RCC 7860 (cell line): ENCODE measurements around the gene POLR3A.
A peak's percentile ranks its signal among the peaks of the same experiment; 100 is the strongest.
"Not testable (repeated sequence)": the region's sequence is repeated elsewhere in the genome, so short reads cannot be mapped to it uniquely, and the experiment has no call there.

Source experiments
- DNase-seq: peaks from one replicate; pipeline ENCODE4 v3.0.0-alpha.2; 2015; ENCODE audit warnings: low spot score
- FAIRE-seq: peaks from 2 replicates; lab custom pipeline; 2012; peaks lifted over from hg19 to GRCh38; lab: Jason Lieb, UNC

Gene POLR3A

DNA sequence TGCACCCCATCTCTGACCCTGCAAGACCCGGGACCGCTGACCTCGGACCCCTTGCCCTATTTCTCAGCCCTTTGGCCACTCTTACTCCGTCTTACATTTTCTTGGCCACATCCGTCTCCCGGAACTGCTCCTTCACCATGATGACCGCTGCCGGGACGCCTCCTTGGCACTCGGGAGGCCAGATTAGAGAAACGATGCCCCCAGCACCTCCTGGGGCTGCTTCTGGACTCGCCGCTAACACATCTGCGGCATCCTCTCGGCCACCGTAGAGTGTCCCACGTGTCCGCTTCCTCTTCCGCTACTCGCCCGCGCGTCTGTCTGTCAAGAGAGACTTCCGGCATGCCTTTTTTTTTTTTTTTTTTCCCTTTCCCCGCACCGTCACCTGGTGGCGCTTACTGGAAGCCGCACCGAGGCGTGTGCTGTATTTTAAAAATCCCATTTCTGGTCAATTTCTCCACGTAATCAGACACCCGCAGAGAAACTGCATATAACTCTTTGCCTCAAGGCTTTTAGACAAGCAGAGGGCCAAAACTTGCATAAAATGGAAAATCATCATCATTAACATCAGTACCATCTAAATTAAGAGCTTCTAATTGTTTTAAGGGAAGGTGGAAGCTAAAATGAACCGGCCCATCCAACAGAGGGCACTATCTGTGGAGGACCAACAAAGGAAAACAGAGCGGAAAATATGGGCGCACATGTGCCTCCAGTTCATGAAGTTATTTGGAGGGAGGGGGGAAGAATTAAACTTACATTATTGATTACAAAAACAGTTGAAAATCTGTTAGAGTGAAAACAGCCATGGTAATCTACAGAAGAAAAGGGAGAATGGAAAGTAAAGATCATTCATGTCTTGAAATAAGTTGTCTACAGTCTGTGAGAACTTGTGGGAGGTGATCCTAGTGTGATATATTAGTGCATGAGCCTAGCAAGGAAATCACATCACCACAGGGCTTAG is at the start of gene POLR3A:
Gene POLR3A (minus strand): TSS at position 247 of the 958 bp plus-strand sequence. CDS start 108 bp downstream, at position 139.
- FAIRE-seq (peak; percentile 60), DNase-seq (peak; percentile 92)

DNA sequence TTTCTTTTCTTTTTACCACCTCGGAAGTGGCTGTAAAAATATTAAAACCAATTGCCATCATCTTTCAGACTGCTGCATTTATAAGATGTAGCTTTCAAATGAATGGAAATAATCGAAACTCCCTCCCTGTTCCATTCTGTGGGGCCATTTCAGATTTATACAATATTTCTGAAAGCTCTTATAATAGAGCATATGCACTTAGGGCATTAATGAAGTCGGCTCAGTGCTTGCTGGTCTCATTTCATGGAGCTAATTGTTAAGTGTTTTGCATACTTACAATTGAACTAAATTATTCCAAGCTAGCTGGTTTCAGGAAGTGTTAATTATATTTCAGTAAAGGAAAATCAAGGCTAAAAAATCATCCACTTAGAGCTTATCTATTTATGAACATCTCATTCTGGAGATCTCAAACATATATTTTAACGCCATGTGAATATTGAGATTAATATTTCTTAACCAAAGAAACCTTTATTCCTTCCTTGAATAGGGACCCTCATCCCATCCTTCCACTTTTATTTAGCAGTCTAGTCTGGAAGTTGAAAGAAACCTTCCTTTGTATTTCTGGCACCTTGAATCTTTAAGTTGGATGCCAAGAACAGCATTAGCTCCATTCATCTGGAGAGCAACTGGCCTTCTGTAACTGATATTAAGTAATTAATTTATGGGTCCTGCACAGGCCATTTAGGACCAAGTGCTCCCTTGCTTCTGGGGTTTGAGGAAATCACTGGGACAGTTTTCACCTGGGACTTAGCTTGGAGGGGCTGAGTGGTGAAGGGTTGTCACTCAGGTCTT is 49.4 kb upstream of the POLR3A start:
- no peak for FAIRE-seq
- DNase-seq = no peak

DNA sequence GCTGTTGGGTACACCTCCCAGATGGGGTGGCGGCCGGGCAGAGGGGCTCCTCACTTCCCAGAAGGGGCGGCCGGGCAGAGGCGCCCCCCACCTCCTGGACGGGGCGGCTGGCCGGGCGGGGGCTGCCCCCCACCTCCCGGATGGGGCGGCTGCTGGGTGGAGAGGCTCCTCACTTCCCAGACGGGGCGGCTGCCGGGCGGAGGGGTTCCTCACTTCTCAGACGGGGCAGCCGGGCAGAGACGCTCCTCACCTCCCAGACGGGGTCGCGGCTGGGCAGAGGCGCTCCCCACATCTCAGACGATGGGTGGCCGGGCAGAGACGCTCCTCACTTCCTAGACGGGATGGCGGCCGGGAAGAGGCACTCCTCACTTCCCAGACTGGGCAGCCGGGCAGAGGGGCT is 46.5 kb upstream of the POLR3A start:
- FAIRE-seq, DNase-seq: not testable (repeated sequence)

DNA sequence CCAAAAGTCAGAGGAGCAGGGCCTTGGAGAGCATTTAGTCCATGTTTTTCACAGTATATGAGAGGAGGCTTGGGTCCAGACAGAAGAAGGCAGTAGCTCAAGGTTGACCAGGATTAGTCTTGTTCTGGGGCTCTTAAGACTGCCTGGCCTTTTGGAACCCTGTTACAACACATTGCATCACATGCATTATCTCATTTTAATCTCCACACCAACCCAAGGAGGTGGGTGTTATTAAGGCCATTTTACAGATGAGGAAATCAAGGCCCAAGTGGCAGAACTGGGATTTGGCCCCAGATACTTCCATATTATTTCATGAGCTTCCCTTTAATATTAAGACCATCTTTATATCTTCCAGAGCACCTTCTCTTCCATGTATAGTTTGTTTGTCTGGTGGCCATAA is 43.2 kb upstream of the POLR3A start:
- FAIRE-seq (no peak), DNase-seq (no peak)

DNA sequence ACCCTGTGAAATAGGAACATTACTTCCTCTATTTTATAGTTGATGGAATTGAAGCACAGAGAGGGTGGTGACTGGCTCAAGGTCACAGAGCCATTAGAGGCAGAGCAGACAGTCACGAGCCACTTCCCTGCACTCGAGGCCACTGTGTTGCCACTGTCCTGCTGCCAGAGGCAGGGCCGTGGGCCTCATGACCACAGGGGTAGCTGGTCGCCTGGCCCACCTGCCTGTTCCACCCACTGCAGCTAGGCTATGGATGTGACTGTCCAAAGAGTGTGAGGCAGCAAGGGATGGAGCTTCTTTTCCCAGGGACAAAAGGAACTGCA is 42.5 kb upstream of the POLR3A start:
- FAIRE-seq (no peak), DNase-seq (no peak)

DNA sequence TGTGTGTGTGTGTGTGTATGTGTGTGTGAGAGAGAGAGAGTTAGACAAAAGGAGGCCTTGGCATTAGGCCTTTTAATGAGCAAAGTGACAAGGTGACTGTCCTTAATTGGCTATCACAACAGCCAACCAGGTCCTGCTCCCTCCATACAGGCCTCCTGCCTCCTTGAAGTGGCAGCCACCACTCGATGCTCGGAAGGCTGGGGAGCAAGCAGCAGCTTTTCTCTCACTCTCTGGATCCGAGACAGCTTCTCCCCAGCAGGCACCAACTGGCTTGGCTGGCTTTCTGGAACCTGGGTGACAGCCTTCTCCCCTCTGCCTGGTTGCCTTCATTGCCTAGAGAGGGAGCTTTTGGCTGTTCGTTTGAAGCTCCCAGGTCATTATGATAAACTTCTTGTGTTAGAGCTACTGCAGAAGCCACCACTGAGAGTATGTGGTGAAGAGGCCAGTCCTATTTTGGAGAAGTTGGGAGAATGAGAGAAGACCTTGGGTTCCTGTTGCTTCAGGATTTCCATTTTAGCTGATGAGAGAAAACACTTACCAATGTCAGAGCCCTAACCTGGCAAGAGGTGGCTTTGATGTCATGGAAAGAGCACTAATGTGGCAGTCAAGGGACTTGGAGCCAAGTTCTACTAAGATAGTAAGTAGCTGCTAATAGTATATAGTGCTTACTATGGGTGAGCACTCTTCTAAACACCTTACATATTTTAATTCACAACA is 42.0 kb upstream of the POLR3A start:
- no peak for DNase-seq
- no peak for FAIRE-seq

DNA sequence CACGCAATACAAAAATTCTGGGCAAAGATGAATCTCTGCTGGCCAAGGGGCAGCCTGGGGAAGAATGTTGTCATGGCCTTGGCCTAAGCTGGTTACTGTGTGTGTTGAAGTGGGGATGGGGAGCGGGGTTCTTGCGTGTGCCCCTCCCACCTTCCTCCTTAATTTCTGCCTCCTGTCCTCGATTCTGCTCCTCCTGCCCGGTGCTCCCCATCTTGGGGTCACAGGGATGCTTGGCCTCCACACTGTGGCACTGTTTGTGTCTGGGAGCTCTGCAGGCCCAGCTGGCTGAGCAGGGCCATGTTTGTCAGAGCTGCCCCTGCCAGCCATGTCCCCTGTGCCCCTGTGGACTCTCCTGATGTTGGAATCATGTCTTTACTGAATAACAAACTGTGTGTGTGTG is 41.4 kb upstream of the POLR3A start:
- no peak for FAIRE-seq
- DNase-seq = no peak

DNA sequence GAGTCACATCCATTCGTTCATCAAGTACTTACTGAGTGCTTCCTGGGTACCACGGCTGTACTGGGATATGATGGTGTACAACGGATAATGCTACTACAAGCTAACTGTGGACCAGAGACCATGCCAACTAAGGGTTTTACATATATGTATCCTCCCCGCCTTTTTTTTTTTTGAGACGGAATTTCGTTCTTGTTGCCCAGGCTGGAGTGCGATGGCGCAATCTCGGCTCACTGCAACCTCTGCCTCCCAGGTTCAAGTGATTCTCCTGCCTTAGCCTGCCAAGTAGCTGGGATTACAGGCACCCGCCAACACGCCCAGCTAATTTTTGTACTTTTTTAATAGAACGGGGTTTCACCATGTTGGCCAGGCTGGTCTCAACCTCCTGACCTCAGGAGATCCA is 40.7 kb upstream of the POLR3A start:
- not testable (repeated sequence) for FAIRE-seq, DNase-seq

DNA sequence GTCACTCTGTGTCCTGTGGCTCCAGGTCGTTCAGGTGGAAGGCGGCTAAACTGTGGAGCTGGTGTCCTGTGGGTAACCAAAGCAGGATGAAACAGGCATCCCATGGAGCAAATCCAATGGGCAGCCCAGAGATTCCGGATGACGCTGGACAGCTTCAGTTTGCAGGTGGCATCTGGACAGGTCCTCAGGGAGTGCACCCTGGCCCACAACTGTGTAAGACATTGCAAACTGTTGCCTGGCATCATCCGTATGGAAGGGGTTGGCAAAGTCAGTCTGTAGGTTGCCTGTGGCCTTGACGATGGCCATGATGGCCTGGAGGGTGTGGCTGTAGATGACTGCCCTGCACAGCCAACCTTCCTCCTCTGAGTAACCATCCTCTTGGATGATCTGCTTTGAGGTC is 39.8 kb upstream of the POLR3A start:
- no peak for FAIRE-seq
- DNase-seq = no peak

DNA sequence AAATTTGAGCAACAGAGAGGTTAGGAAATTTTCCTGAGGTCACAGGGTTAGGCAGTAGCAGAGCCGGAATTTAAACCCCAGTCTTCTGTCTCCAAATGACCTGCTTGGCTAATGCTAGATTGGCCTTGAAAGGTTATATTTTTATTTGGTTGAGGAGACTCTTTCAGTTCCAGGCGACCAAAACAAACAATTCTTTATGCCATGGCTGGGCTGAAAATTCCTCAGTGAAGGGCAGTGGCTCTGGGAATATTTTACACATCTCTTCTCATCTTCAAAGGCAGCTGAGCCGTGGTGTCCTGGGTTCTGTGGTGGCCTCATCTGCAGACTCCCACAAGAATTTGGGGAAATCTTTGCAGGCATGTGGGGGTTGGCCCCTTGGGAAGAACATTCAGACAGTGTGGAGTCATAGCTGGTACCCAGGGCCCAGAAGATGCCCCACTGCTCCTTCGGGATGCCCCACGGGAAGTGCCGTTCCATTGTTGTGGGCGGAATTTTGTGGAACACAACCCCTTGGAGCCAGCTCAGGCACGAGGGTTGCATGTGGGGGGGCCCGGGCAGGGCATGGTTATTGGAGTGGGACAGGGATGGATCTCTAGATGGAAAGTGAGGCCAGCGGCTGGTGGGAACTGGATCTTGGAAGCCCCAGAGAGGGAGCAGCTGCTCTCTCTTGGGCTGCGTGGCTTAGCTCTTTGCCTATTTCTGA is 37.6 kb upstream of the POLR3A start:
- FAIRE-seq = no peak
- DNase-seq = no peak

DNA sequence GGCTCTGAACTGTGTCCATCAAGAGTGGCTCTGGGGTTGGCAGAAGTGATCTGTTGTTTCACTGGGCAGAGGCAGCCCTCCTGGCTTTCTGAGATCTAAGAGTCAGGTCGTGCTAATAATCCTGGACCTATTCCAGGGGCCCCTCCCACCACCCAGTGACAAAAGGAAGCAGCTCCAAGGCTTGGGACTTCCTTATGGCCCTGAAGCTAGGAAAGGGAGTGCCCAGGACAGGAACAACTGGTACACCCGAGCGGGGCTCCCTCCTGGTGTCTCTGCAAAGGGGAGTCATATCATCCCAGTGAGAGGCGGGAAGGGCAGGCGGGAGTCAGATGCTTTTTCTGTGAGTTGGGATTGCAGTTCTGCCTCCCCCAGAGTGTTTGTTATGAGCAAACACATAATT is 36.7 kb upstream of the POLR3A start:
- FAIRE-seq (no peak), DNase-seq (no peak)

DNA sequence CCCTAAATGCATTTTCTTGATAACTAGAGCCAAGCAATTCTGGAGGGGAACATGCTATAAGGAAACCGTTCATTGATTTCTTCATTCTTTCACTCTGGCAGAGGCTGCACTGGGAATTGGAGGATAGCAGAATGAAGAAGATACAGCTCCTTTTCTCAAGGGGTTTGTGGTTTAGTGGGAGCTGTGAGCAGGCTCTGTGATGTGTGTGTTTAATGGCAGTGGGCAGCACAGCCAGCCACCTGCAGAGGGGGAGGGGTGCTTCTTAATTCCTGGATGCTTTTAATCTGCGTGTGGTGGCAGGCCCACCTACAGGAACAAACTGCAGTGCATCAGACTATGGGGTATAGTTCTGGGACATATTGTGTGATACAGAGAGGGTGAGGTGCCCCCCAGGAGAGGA is 36.3 kb upstream of the POLR3A start:
- FAIRE-seq (no peak), DNase-seq (no peak)

DNA sequence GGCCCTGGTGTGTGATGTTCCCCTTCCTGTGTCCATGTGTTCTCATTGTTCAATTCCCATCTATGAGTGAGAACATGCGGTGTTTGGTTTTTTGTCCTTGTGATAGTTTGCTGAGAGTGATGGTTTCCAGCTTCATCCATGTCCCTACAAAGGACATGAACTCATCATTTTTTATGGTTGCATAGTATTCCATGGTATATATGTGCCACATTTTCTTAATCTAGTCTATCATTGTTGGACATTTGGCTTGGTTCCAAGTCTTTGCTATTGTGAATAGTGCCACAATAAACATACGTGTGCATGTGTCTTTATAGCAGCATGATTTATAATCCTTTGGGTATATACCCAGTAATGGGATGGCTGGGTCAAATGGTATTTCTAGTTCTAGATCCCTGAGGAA is 35.6 kb upstream of the POLR3A start:
- not testable (repeated sequence) for FAIRE-seq, DNase-seq

DNA sequence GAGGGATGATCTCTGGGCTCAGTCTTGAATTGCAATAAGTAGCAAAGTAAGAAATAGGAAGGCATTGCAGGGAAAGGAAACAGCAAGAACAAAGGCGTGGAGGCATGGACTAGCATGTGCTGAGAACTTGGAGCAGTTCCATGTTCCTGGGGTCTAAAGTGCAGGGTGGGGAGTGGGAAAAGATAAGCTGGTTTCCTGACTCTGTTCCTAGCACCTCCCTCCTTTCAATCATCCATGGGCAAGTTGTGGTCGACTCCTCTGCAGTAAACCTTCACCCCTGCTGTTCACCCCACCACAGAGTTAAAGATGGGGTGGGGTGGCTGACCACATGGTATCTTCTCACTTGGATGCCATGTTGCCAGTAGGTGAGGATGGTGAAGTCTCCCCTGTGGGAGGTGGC is 33.9 kb upstream of the POLR3A start:
- FAIRE-seq (no peak), DNase-seq (no peak)

DNA sequence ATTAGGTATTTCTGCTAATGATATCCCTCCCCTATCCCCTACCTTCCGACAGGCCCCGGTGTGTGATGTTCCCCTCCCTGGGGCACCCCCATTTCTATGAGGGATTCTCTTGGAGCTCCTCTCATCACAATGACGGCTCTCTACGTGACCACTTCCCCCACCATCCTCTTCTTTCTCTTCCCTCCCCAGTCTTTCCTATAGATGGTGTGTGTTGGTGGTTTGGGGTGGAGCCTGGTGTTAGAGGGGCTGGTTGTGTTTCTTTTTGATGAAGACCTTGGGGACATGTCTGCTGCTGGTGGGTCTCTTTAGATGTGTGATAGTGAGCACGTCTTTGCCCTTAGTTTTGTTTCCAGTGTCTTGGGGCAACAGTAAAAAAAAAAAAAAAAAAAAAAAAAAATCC is 33.0 kb upstream of the POLR3A start:
- FAIRE-seq (no peak), DNase-seq (no peak)

DNA sequence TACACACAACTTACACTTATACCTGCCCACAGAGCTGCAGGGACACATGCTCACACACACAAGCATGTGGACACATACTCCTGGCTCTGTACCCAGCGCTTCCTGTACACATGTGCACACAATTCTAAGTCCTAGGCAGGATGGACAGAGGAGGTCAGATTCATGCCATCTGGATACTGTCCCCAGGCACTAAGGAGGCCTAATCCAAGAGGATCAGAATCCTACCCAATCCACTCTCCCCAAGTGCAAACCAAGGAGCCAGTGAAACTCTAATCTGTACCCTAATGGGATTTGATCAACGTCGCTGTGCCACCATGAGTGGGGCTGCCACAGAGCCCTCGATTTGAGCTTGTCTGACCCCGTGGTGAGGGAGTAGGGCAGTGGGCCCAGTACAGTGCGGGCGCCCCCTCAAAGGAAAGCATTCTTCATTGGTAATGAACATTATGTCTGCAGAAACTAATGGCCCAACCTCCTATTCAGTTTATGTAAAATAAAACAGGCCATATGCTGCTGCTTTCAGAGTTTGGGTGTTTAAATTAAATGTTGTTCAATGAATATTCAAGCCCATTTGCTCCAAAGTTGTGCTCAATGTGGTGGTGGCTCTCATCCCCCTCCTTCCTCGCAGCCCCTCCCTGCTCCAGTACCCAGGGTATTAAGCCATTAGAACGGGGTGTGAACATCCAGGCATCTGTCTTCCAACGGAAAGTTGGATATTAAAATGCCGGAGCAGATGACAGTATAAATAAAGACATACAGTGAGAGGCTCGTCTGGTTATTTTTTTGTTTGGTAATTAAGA is 30.8 kb upstream of the POLR3A start:
- no peak for DNase-seq
- FAIRE-seq = no peak

DNA sequence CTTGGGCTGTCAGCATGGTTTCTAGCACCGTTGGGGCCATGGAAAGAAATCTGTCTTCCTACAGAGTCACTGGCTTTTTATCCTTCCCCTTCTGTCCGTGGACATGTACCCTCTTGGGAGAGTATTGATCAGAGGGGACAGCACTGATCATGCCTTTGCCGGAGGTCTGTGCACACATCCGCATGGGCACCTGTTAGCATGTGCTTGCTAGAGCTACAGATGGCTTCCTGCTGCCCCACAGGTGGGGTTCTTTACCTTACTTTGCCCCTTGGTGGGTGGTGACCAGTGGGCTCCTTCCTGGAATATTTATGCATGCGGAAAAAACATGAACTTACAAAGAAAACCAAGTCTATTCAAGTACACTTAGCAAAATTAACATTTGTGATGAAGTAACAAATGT is 29.2 kb upstream of the POLR3A start:
- DNase-seq (no peak), FAIRE-seq (no peak)

DNA sequence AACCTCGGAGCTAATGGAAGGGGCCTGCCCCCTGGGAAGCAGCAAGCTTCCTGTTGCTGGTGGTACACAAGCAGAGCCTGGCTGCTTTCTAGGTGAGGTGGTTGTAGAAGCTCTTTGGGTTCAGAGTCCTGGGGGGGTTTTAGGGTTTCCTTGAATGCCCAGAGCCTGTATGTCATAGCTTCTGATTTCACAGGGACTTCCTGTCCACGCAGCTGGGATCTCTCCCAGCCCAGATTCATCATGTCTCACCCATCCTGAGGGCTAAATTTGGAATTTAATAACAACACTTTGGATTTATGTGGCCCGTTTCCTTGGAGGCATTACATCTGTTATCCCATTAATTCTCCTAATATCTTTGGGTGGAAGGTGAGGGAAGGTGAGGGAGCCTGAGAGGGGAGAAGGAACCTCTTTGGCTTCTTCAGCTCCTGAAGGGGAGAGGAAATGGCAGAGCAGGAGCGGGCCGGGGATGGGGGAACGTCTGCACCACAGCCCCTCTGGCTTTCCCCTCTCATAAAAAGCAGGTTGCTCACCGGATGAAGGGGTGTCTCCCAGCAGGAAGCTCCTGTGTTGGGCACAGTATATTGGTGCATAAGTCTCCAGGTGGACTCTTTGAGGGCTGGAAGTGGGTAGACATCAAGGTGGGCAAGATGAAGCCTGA is 24.0 kb upstream of the POLR3A start:
- FAIRE-seq = no peak
- DNase-seq = no peak

DNA sequence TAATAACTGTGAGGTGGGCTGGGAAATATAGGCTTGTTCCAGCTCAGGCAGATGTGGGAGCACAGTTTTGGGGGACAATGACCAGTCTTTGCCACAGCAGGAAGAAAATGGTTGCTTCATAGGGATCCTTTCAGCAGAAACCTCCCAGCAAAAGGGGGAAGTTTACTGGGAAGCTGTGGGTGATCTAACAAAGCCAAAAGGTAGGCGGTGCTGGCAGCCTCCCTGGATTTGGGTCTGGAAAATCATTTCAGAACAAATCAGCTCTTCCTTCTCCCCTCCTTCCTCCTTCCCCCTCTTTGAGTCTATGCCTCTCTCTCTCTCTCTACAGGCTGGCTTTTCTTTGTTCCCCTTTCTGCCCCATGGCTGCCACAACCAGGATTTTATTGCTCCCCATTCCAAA is 20.5 kb upstream of the POLR3A start:
- DNase-seq = no peak

More for the DNA sequence above, 20.5 kb upstream of the POLR3A start:
- FAIRE-seq = no peak
